PC-9 (cell line): ENCODE results near the gene ST6GALNAC2. TPM values are rescaled to one million over a fixed set of nuclear protein-coding genes. Genes with fewer than 3 reads are reported as not detected.

Experiments used
- BruUV-seq: library from RNA; stranded (reverse); fragments of 400-500 nt; replicated peaks from 2 replicates; lab custom pipeline; 2021; lab: Mats Ljungman, UMichigan
- CTCF ChIA-PET: fragments of 300-600 bp; sonication (Branson Sonifier 250); formaldehyde crosslinking; loops from one replicate; lab custom pipeline; 2022; ENCODE audit warnings: antibody characterized with exemption; lab: Charles Lee
- POLR2A ChIA-PET: fragments of 300-600 bp; sonication (Branson Sonifier 250); formaldehyde crosslinking; loops from one replicate; lab custom pipeline; 2022; ENCODE audit warnings: antibody characterized with exemption; ENCODE audit not compliant: unreplicated experiment; lab: Charles Lee
- DNase-seq, 2 experiments: peaks; one replicate each; pipeline versions ENCODE4 v3.0.0 to v3.0.0-alpha.2; 2015 to 2022; ENCODE audit warnings: mixed read lengths in 1 of 2
- H2AFZ ChIP-seq: fragments of 200-600 bp; sonication (generic); 2 replicates; pipeline ENCODE4 v1.8.1; 2017; ENCODE audit warnings: antibody characterized with exemption
- H3F3A ChIP-seq: fragments of 200-600 bp; sonication (generic); 2 replicates; pipeline ENCODE4 v1.8.1; 2017; ENCODE audit warnings: antibody characterized with exemption, mild to moderate bottlenecking, low read depth; ENCODE audit not compliant: insufficient read depth
- H3K27ac ChIP-seq: fragments of 200-600 bp; sonication (generic); 2 replicates; pipeline ENCODE4 v1.6.1; 2016; ENCODE audit warnings: mixed run types
- H3K27me3 ChIP-seq: fragments of 200-600 bp; sonication (generic); 2 replicates; pipeline ENCODE4 v1.6.1; 2016; ENCODE audit warnings: low read depth, mixed run types; ENCODE audit not compliant: insufficient read depth
- H3K36me3 ChIP-seq: fragments of 200-600 bp; sonication (generic); 2 replicates; pipeline ENCODE4 v1.6.1; 2016; ENCODE audit warnings: low read depth, mixed run types
- H3K4me1 ChIP-seq: fragments of 200-600 bp; sonication (generic); replicated peaks from 2 replicates; pipeline ENCODE4 v1.6.1; 2016; ENCODE audit warnings: mixed run types; ENCODE audit not compliant: insufficient read depth
- H3K4me2 ChIP-seq: fragments of 200-600 bp; sonication (generic); 2 replicates; pipeline ENCODE4 v1.6.1; 2017; ENCODE audit warnings: mixed run types
- H3K4me3 ChIP-seq: fragments of 200-600 bp; sonication (generic); 2 replicates; pipeline ENCODE4 v1.6.1; 2016; ENCODE audit warnings: mixed run types
- H3K79me2 ChIP-seq: fragments of 200-600 bp; sonication (generic); 2 replicates; pipeline ENCODE4 v1.6.1; 2017; ENCODE audit warnings: low read depth, mixed run types
- H3K9me2 ChIP-seq: fragments of 200-600 bp; sonication (generic); 2 replicates; pipeline ENCODE4 v1.8.1; 2017; ENCODE audit warnings: mild to moderate bottlenecking; ENCODE audit not compliant: insufficient read depth
- H3K9me3 ChIP-seq: fragments of 200-600 bp; sonication (generic); 2 replicates; pipeline ENCODE4 v1.8.1; 2016; ENCODE audit warnings: low read depth; ENCODE audit not compliant: insufficient read depth
- H4K20me1 ChIP-seq: fragments of 200-600 bp; sonication (generic); 2 replicates; pipeline ENCODE4 v1.8.1; 2017; ENCODE audit not compliant: insufficient read depth
- CTCF ChIP-seq: fragments of 200-600 bp; sonication (generic); conservative IDR thresholded peaks from 2 replicates; pipeline ENCODE4 v1.6.1; 2017; ENCODE audit warnings: mixed run types, antibody characterized with exemption, mild to moderate bottlenecking, moderate library complexity
- EZH2 ChIP-seq: fragments of 200-600 bp; sonication (generic); IDR thresholded peaks from 2 replicates; pipeline ENCODE4 v1.8.0; 2017; ENCODE audit warnings: antibody characterized with exemption, low read depth
- intact Hi-C: fragments of 100-400 bp; cut with micrococcal nuclease; formaldehyde crosslinking; loops from one replicate; pipeline ENCODE4 v1.10.0; 2022; ENCODE audit not compliant: unreplicated experiment
- total RNA-seq: library from RNA; stranded (reverse); gene quantifications from 2 replicates; pipeline ENCODE4 v1.2.3, GENCODE V29; 2021

ST6GALNAC2 gene
- total RNA-seq, 1 experiment from 2014 or later, result 15.5 TPM

- Histone ChIP-seq H3K36me3 (no peaks in the 10 kb centered on the region), H4K20me1 (no peaks in the 10 kb centered on the region), H3K4me1 (0 out of 2 replicates have a peak, but pooled peaks cover 3% of the 10 kb centered on the region), H3K9me3 (no peaks in the 10 kb centered on the region), H3K27ac (no peak overlapping the region), H2AFZ (no peak overlapping the region), H3K79me2 (no peaks in the 10 kb centered on the region), H3K4me2 (no peak overlapping the region), H3K9me2 (no peaks in the 10 kb centered on the region), H3K27me3 (no peaks in the 10 kb centered on the region), H3F3A (no peaks in the 10 kb centered on the region; the same call in 1 of the 2 replicates), H3K4me3 (no peak overlapping the region)
- TF ChIP-seq CTCF, result no peak
- TF ChIP-seq EZH2, result no peak
- ChIA-PET POLR2A (no interaction called here), CTCF (interaction anchor here (0.6 kb wide), 1 partner anchor 136 kb away, joined by 3 read pairs; no protein-coding TSS in a partner anchor)
- no TSS peak for BruUV-seq
- DNase-seq, result no peak
- intact Hi-C loops, result no loop called here
These were observed 40.9 kb downstream of the ST6GALNAC2 start for GRCh38 chr17:76544546-76545365.

GRCh38 chr17:76543826-76544545 lies 41.7 kb downstream of the ST6GALNAC2 start:
- H3K4me3 ChIP-seq, result no peak overlapping the region
- H3K36me3 ChIP-seq, result no peaks in the 10 kb centered on the region
- ChIA-PET POLR2A (no interaction called here), CTCF (no interaction called here)
- TF ChIP-seq CTCF, result no peak
- no peak for TF ChIP-seq EZH2
- H3K27ac ChIP-seq, result no peak overlapping the region
- H3K9me2 ChIP-seq, result no peaks in the 10 kb centered on the region
- H3K79me2 ChIP-seq, result no peaks in the 10 kb centered on the region
- no peaks in the 10 kb centered on the region for H3K27me3 ChIP-seq
- H3F3A ChIP-seq, result no peaks in the 10 kb centered on the region; the same call in 1 of the 2 replicates
- 0 out of 2 replicates have a peak, but pooled peaks cover 3% of the 10 kb centered on the region for H3K4me1 ChIP-seq
- H3K4me2 ChIP-seq, result no peak overlapping the region
- DNase-seq, result no peak
- BruUV-seq, result no TSS peak
- H4K20me1 ChIP-seq, result no peaks in the 10 kb centered on the region
- H3K9me3 ChIP-seq, result no peaks in the 10 kb centered on the region
- intact Hi-C loops, result no loop called here
- H2AFZ ChIP-seq, result no peak overlapping the region

- Histone ChIP-seq H3K4me1 (0 out of 2 replicates have a peak, but pooled peaks cover 3% of the 10 kb centered on the region), H3K9me3 (no peaks in the 10 kb centered on the region), H3K79me2 (no peaks in the 10 kb centered on the region), H2AFZ (no peak overlapping the region), H3K4me2 (no peak overlapping the region), H3K27ac (no peak overlapping the region), H3K4me3 (no peak overlapping the region), H4K20me1 (no peaks in the 10 kb centered on the region), H3K9me2 (no peaks in the 10 kb centered on the region), H3F3A (no peaks in the 10 kb centered on the region; the same call in 1 of the 2 replicates), H3K36me3 (no peaks in the 10 kb centered on the region), H3K27me3 (no peaks in the 10 kb centered on the region)
- ChIA-PET POLR2A (no interaction called here), CTCF (no interaction called here)
- intact Hi-C loops, result no loop called here
- TF ChIP-seq CTCF, result no peak
- no peak for TF ChIP-seq EZH2
- no TSS peak for BruUV-seq
- no peak for DNase-seq
These were observed 42.2 kb downstream of the ST6GALNAC2 start for GRCh38 chr17:76543482-76543825.
